Stimulated activated CD8-positive, alpha-beta memory T cell treated with anti-CD3 and anti-CD28 coated beads, Interleukin-7, amount 100 ng/mL, for 4 hours (primary cell): ENCODE measurements around the gene SLC6A1.

Experiments
- DNase-seq, 2 donors: peaks; one replicate each; pipeline ENCODE4 v3.0.0-alpha.2; 2020; ENCODE audit warnings: low read depth in 2 of 2

Gene SLC6A1

GRCh38 chr3:10992017-10992942, at the start of gene SLC6A1:
TSS of gene SLC6A1 (plus strand) at chr3:10992748. CDS start at chr3:11017212, 24,464 bp downstream.
- DNase-seq, result no peak

DNA sequence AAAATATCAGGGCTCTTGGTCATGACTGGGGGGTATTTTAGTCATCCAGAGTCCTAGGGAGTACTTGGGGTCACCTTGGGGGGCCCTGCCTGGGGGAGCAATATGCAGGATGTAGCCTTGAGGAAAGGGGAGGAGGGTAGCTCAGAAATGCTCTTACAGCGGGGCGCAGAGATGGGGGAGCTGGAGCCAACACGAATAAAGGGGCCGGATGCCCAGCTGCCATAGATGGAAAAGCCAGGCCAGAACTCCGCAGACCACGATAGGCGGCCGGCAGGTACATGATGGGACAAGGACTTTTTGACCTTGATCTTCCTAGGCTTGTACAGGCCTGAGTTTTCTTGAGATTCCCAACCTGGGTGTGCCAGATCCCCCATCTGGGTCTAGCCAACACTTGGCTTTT, 47.7 kb upstream of the SLC6A1 start:
- DNase-seq, result no peak

GRCh38 chr3:10945683-10946287, 46.8 kb upstream of the SLC6A1 start:
- peak in 1 of 2 donors; percentile 11 for DNase-seq

DNA sequence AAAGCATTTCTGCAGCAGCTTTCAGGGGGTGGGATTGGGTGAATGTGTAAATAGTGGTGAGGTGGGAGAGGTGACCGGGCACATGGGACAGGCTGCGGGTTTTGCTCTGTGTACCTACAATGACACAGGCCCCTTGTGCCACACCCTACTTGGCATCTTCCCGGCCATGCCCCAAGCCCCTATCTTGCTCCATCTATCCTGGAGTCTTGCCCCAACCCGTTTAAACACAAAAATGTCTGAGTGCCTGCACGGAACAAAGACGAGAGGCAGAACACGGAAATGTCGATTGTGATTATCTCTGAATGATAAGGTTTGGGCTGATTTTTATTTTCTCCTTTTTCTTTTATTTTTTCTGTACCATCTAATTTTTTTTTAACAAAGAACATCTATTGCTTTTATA, 46.0 kb upstream of the SLC6A1 start:
- DNase-seq, result no peak

DNA sequence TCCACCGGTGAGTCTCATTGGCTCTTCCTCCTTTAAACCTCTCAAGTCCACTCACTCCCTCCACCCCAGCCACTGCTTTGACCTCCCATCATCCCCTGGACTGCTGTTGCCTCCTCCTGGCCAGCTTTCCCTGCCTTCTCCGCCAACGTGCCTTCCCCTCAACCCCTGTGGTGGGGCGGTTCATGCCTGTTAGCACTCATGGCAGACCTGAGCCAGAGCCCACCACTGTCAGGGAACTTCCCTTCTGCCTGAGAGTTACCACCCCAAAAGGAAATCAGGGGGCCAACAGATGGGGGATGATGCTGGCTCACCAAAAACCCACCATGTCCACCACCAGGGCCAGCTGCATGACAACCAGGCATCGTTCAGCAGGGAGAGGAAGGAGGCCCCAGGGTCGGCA, 44.2 kb upstream of the SLC6A1 start:
- no peak for DNase-seq

DNA sequence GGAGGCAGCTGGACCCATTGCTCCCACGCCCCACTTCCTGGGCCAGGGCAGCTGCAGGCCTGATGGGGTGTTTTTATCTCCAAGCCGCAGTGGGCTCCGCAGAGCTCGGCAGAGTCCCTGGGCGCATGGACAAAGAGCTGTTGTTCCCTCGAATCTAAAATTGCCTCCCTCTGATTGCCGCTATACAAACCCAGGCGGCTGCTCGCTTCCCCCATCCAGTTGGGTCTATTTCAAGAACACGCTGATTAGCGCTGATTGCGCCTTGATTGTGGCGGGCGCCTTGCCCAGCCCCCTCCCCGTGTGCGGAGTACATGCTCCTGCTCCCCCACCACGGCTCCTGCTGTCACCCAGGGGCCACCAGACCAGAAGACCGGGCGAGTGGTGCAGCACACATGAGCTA, 43.4 kb upstream of the SLC6A1 start:
- DNase-seq, result no peak

GRCh38 chr3:10950476-10951294, 41.9 kb upstream of the SLC6A1 start:
- no peak for DNase-seq

DNA sequence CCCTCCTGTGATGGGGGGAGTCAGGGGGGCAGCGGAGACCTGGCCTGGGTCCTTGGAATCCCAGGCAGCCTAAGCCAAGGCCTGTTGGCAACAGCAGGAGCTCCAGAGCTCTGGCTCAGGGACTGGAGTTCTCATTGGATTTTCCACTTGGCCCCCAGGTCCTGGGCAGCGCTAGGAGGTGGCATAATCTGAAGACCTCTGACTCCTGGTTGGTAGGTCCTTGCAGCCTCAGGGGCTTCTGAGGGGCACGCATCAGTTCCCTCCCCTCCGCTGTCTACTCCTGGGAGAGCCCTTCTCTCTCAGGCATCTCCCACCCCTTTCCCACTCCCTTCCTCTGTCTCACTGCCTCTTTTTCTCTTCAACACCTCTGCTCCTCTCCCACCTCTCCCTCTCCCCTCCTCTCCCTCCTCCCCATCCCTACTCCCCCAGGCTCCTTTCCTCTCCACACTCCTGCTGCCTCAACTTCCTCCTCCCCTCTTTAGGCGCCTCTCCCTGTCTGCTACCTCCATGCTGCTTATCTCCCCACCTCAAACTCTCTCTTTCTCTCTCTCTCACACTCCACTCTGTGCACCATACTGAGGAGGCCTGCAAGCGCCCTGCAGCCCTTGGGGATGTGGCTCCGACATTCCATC, 41.1 kb upstream of the SLC6A1 start:
- DNase-seq, result no peak

GRCh38 chr3:10952525-10952924, 40.0 kb upstream of the SLC6A1 start:
- no peak for DNase-seq

- DNase-seq, result no peak
These were observed 37.8 kb upstream of the SLC6A1 start for GRCh38 chr3:10954740-10955139.

DNA sequence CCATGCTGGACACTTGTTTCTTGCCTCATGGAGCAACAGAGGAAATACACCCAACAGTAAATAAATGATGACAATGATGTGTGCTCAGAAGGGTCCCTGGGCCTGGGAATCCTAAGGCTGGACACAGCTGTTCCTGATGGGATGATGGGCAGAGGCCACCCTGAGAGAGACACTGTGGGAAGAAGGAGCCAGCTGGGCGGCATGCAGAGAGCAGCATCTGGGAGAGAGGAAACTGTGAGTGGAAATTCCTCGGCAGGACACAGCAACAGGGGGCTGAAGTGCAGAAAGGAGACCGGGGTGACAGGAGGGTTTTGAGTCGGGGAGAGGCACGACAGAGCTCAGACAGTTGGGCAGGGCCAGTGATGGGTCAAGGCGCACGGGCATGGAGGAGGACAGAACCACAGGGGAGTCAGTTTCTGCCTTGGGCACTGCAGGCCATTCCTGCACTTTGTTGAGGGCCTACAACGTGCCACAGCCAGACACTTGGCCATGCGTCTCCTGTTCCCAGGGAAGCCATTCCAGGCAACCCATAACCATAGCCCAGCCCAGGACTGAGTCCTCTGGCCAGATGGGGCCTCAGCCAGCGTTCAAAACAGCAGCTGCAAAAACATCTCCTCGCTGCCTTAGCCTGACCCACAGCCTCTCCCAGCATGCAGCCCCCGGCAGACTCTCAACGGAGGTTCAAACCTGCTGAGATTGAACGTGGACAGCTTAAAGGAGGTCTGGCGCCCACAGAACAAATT, 36.7 kb upstream of the SLC6A1 start:
- no peak for DNase-seq

- DNase-seq, result no peak
These were observed 36.0 kb upstream of the SLC6A1 start for GRCh38 chr3:10956531-10956930.

DNA sequence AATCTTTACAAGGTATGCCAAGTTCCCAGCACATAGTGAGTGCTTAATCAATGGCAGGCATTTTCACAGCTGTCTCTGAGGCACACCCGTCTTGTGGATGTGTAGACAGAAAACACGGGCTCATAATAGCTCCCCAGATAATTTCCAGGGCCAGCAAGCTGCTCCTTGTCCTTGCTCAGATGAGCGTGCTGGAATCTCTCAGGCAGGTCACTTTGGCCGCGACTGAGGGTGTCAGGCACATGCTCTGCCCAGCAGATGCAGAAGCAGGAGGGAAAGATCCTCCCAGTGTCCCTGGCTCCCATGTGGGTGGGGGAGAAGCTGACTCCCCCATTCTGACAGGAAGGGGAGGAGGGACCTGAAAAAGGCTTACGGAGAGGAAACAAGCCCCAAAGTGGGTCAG, 35.6 kb upstream of the SLC6A1 start:
- DNase-seq, result no peak

GRCh38 chr3:10957976-10958749, 34.4 kb upstream of the SLC6A1 start:
- no peak for DNase-seq

- DNase-seq, result no peak
These were observed 32.3 kb upstream of the SLC6A1 start for GRCh38 chr3:10960255-10960654.

- DNase-seq, result no peak
These were observed 30.6 kb upstream of the SLC6A1 start for GRCh38 chr3:10961921-10962320.

GRCh38 chr3:10962481-10963036, 30.0 kb upstream of the SLC6A1 start:
- DNase-seq, result no peak

GRCh38 chr3:10964537-10965167, 27.9 kb upstream of the SLC6A1 start:
- DNase-seq, result no peak

GRCh38 chr3:10968401-10968800, 24.1 kb upstream of the SLC6A1 start:
- no peak for DNase-seq
